Activated naive CD4-positive, alpha-beta T cell treated with anti-CD3 and anti-CD28 coated beads for 36 hours (primary cell): Measurements from ENCODE around the gene IL17REL. TPM values are rescaled to one million over a fixed set of nuclear protein-coding genes. Genes with fewer than 3 reads are reported as not detected.
A peak's percentile ranks its signal among the peaks of the same experiment; 100 is the strongest.

Source experiments
- CTCF ChIA-PET: fragments of 350-600 bp; sonication (Branson Sonifier 250); formaldehyde crosslinking; loops from one replicate; lab custom pipeline; 2021; ENCODE audit warnings: antibody characterized with exemption; lab: Charles Lee
- DNase-seq: peaks from one replicate; pipeline ENCODE4 v3.0.0-alpha.2; 2020
- H3K27ac Mint-ChIP-seq: one replicate; pipeline ENCODE4 v1.8.0; 2021; ENCODE audit warnings: mild to moderate bottlenecking, mixed read lengths
- H3K27me3 Mint-ChIP-seq: one replicate; pipeline ENCODE4 v1.8.0; 2021; ENCODE audit warnings: low read depth, mixed read lengths
- H3K36me3 Mint-ChIP-seq: one replicate; pipeline ENCODE4 v1.8.0; 2021; ENCODE audit warnings: low read depth, mixed read lengths
- H3K4me1 Mint-ChIP-seq: one replicate; pipeline ENCODE4 v1.8.0; 2021; ENCODE audit warnings: low read depth, mixed read lengths
- H3K4me3 Mint-ChIP-seq: one replicate; pipeline ENCODE4 v1.8.0; 2021; ENCODE audit warnings: mild to moderate bottlenecking, moderate library complexity, mixed read lengths
- H3K9me3 Mint-ChIP-seq: one replicate; pipeline ENCODE4 v1.8.0; 2021; ENCODE audit warnings: mixed read lengths
- intact Hi-C: fragments of 100-400 bp; cut with micrococcal nuclease; formaldehyde crosslinking; loops from one replicate; pipeline ENCODE4 v1.15.1; 2023
- total RNA-seq, 2 experiments: library from RNA; stranded (reverse); gene quantifications; one replicate each; pipeline ENCODE4 v1.2.3, GENCODE V29; 2021

IL17REL gene
- total RNA-seq, 2 experiments from 2014 or later = 0.12 to 0.15 TPM

GRCh38 chr22:49969751-49970527 lies 42.6 kb downstream of the IL17REL start:
- intact Hi-C loops = no loop called here
- CTCF ChIA-PET = no interaction called here
- H3K36me3 Mint-ChIP-seq = peaks cover 7% of the 10 kb centered on the region
- H3K27me3 Mint-ChIP-seq = no peaks in the 10 kb centered on the region
- peak overlapping the region; percentile 93 for H3K27ac Mint-ChIP-seq
- peaks cover 31% of the 10 kb centered on the region for H3K4me1 Mint-ChIP-seq
- peak; percentile 23 for DNase-seq
- H3K4me3 Mint-ChIP-seq = peak overlapping the region; percentile 83
- H3K9me3 Mint-ChIP-seq = no peaks in the 10 kb centered on the region

- Mint-ChIP-seq H3K27ac (peak overlapping the region; percentile 43), H3K36me3 (peaks cover 16% of the 10 kb centered on the region), H3K9me3 (no peaks in the 10 kb centered on the region), H3K4me1 (peaks cover 39% of the 10 kb centered on the region), H3K4me3 (no peak overlapping the region), H3K27me3 (no peaks in the 10 kb centered on the region)
- CTCF ChIA-PET = no interaction called here
- intact Hi-C loops = no loop called here
- peak; percentile 12 for DNase-seq
Measured at GRCh38 chr22:49968831-49969661, 43.5 kb downstream of the IL17REL start.

GRCh38 chr22:49968313-49968830 lies 44.2 kb downstream of the IL17REL start:
- peaks cover 23% of the 10 kb centered on the region for H3K36me3 Mint-ChIP-seq
- H3K4me1 Mint-ChIP-seq = peaks cover 45% of the 10 kb centered on the region
- intact Hi-C loops = no loop called here
- H3K27me3 Mint-ChIP-seq = no peaks in the 10 kb centered on the region
- CTCF ChIA-PET = interaction anchor here (1.2 kb wide), 1 partner anchor 28 kb away, joined by 4 read pairs; no protein-coding TSS in a partner anchor
- H3K27ac Mint-ChIP-seq = peak overlapping the region; percentile 43
- no peak overlapping the region for H3K4me3 Mint-ChIP-seq
- DNase-seq = peak; percentile 8
- no peaks in the 10 kb centered on the region for H3K9me3 Mint-ChIP-seq

- peak overlapping the region; percentile 68 for H3K27ac Mint-ChIP-seq
- peaks cover 29% of the 10 kb centered on the region for H3K36me3 Mint-ChIP-seq
- H3K4me1 Mint-ChIP-seq = peaks cover 45% of the 10 kb centered on the region
- CTCF ChIA-PET = interaction anchor here (1.2 to 1.6 kb wide), 3 partner anchors 27 to 63 kb away, joined by 4 to 7 read pairs (median 7); no protein-coding TSS in a partner anchor
- H3K9me3 Mint-ChIP-seq = no peaks in the 10 kb centered on the region
- no peak overlapping the region for H3K4me3 Mint-ChIP-seq
- intact Hi-C loops = no loop called here
- DNase-seq = peak; percentile 23
- H3K27me3 Mint-ChIP-seq = no peaks in the 10 kb centered on the region
Measured at GRCh38 chr22:49967706-49968208, 44.8 kb downstream of the IL17REL start.

GRCh38 chr22:49966774-49967705 lies 45.5 kb downstream of the IL17REL start:
- Mint-ChIP-seq H3K27ac (peak overlapping the region; percentile 68), H3K9me3 (no peaks in the 10 kb centered on the region), H3K27me3 (no peaks in the 10 kb centered on the region), H3K4me3 (peak overlapping the region; percentile 43), H3K36me3 (peaks cover 32% of the 10 kb centered on the region), H3K4me1 (peaks cover 45% of the 10 kb centered on the region)
- intact Hi-C loops = no loop called here
- DNase-seq = peak; percentile 41
- CTCF ChIA-PET = interaction anchor here (0.6 to 1.6 kb wide), 4 partner anchors 9 to 63 kb away, joined by 4 to 7 read pairs (median 6); no protein-coding TSS in a partner anchor

- Mint-ChIP-seq H3K4me1 (peaks cover 45% of the 10 kb centered on the region), H3K27me3 (no peaks in the 10 kb centered on the region), H3K27ac (peak overlapping the region; percentile 65), H3K36me3 (peaks cover 39% of the 10 kb centered on the region), H3K4me3 (peak overlapping the region; percentile 43), H3K9me3 (no peaks in the 10 kb centered on the region)
- CTCF ChIA-PET = interaction anchor here (1.0 to 1.6 kb wide), 3 partner anchors 35 to 64 kb away, joined by 4 to 7 read pairs (median 7); no protein-coding TSS in a partner anchor
- intact Hi-C loops = no loop called here
- peak; percentile 25 for DNase-seq
Measured at GRCh38 chr22:49966041-49966773, 46.4 kb downstream of the IL17REL start.

GRCh38 chr22:49965091-49966040 lies 47.2 kb downstream of the IL17REL start:
- peak; percentile 32 for DNase-seq
- Mint-ChIP-seq H3K4me3 (peak overlapping the region; percentile 91), H3K4me1 (peaks cover 41% of the 10 kb centered on the region), H3K36me3 (peaks cover 35% of the 10 kb centered on the region), H3K27ac (peak overlapping the region; percentile 93), H3K27me3 (no peaks in the 10 kb centered on the region), H3K9me3 (no peaks in the 10 kb centered on the region)
- CTCF ChIA-PET = interaction anchor here (1.0 kb wide), 1 partner anchor 34 kb away, joined by 4 read pairs; no protein-coding TSS in a partner anchor
- intact Hi-C loops = no loop called here

GRCh38 chr22:49964136-49965090 lies 48.2 kb downstream of the IL17REL start:
- H3K9me3 Mint-ChIP-seq = no peaks in the 10 kb centered on the region
- H3K36me3 Mint-ChIP-seq = peaks cover 35% of the 10 kb centered on the region
- DNase-seq = no peak
- intact Hi-C loops = loop anchor here (5.0 kb wide), 2 partner anchors 228 to 508 kb away; no protein-coding TSS in a partner anchor
- peak overlapping the region; percentile 93 for H3K27ac Mint-ChIP-seq
- H3K4me1 Mint-ChIP-seq = peaks cover 32% of the 10 kb centered on the region
- H3K27me3 Mint-ChIP-seq = no peaks in the 10 kb centered on the region
- CTCF ChIA-PET = no interaction called here
- H3K4me3 Mint-ChIP-seq = peak overlapping the region; percentile 91

GRCh38 chr22:49963647-49964026 lies 48.9 kb downstream of the IL17REL start:
- CTCF ChIA-PET = no interaction called here
- Mint-ChIP-seq H3K4me3 (peak overlapping the region; percentile 91), H3K27me3 (no peaks in the 10 kb centered on the region), H3K27ac (peak overlapping the region; percentile 93), H3K9me3 (no peaks in the 10 kb centered on the region), H3K4me1 (peaks cover 36% of the 10 kb centered on the region), H3K36me3 (peaks cover 35% of the 10 kb centered on the region)
- intact Hi-C loops = loop anchor here (5.0 kb wide), 2 partner anchors 229 to 509 kb away; no protein-coding TSS in a partner anchor
- no peak for DNase-seq
